GM12873 (cell line): Measurements from ENCODE around the gene TCP11L2.

Experiments used
- CTCF ChIP-seq: IDR thresholded peaks from 2 replicates; pipeline ENCODE4 v1.5.1; 2012; ENCODE audit warnings: low read depth, mild to moderate bottlenecking, moderate library complexity, low read length, control low read depth; ENCODE audit not compliant: insufficient read depth; ENCODE audit errors: missing control alignments

Gene TCP11L2

GRCh38 chr12:106321139-106321850 is 18.8 kb downstream of the TCP11L2 start:
- TF ChIP-seq CTCF, result no peak

GRCh38 chr12:106323537-106323936 is 21.0 kb downstream of the TCP11L2 start:
- no peak for TF ChIP-seq CTCF

GRCh38 chr12:106327309-106327869 is 24.9 kb downstream of the TCP11L2 start:
- TF ChIP-seq CTCF, result no peak

GRCh38 chr12:106328735-106329134 is 26.2 kb downstream of the TCP11L2 start:
- TF ChIP-seq CTCF, result no peak

- no peak for TF ChIP-seq CTCF
These were observed 26.9 kb downstream of the TCP11L2 start for GRCh38 chr12:106329231-106329982.

GRCh38 chr12:106331599-106331998 is 29.1 kb downstream of the TCP11L2 start:
- no peak for TF ChIP-seq CTCF

- no peak for TF ChIP-seq CTCF
These were observed 30.0 kb downstream of the TCP11L2 start for GRCh38 chr12:106332536-106332935.
